Measurements from ENCODE around the gene ERC2.
A peak's percentile ranks its signal among the peaks of the same experiment; 100 is the strongest.

Gene ERC2

DNA sequence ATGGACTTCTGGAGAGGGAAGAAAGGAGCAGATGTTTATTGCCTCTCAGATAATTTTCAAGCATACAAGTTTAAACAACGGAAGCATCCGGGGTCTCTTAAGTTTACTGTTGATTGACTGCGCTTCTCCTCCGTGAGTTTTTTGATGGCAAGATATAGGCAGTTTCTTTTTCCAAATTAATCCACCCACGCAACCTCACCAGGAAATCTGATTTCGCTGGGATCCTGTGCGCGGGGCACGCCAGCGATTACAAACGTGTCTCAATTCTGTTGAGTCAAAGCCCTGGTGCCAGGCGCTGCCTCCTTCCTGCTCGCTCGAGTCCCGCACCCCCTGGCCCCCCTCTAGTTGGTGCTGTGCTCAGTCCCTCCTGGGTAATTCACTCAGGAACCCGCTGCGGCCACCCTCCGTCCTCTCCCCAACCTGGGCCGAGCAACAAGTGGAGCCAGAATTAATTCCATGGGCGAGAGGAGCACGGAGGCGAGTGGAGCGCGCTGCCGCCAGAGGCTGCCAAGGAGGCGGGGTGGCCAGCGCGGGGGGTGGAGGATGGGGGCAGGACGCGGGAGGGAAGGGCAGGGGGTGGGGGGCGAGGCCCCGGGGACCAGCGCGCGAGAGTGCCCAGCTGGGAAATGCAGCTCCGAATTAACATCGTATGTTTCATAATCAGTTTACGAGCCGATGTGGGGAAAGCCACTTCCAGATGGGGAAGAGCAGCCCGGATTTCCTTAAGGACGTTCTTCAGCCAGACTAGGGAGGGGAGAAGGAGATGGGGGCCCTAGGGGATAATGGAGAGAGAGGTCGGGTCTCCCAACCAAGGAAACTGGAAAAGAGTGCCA lies 987.1 kb downstream of the ERC2 start:
- DNase-seq: peak; percentile 17

DNA sequence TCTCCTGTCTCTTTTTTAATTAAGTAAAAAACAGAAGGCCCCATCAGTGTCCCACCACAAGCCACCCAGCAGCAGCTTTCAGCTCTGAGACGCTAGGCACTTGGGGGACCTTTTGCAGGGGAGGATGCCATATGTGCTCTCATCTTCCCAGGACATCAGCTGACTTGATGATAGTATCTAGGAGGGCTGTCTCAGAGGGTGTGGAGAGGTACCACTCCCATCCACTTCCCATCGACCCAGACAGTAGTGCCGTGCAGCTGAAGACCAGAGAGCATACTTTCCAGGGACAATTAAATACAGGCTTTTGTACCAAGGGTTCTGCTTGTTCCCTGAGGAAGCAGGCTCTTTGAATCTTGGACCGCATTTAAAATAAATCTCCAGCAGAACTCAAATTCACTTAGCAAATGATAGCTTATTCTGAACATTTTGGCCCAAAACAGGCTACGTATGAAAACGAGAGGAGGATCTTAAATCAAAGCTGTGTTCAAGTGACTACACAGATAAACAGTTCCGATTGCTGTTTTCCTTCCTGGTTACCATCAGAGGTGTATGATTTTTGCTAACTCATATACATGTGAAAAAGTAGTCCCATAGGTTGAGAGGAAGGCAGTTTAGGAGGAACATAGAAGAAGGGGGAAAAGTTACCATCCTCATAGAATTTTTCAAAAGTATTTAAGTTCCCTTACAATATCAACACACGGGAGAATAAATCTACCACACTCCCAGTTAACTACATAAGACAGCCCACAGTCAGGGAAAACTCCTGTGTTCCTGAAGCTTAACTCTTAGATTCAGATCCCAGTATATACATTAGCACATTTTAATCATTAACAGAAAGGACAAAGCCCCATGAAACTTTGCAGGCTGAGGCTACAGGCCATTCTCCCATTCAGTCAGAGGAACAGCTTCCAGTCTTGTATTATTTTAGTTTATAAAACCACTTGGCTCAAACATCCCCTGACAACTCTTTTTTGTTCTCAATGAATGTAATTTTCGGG lies 990.7 kb downstream of the ERC2 start:
- DNase-seq: peak; percentile 15

DNA sequence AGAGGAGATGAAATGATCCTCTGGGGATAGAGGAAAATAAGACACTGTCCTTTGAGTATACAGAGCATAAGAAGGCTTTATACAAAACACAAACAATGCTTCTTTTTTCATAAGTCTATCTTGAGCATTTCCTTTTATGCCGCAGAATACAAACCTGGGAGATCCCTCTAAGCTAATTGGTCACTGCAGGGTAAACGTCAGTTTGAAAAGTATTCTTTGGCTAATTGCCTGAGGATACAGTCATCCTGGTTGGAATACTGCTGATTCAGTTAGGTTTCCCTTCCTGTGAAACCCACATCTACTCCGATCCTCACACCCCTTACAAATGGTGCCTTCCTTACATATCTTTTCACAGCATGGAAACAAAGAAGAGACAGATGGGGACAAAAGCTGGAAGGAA lies 991.8 kb downstream of the ERC2 start:
- DNase-seq: peak; percentile 53

DNA sequence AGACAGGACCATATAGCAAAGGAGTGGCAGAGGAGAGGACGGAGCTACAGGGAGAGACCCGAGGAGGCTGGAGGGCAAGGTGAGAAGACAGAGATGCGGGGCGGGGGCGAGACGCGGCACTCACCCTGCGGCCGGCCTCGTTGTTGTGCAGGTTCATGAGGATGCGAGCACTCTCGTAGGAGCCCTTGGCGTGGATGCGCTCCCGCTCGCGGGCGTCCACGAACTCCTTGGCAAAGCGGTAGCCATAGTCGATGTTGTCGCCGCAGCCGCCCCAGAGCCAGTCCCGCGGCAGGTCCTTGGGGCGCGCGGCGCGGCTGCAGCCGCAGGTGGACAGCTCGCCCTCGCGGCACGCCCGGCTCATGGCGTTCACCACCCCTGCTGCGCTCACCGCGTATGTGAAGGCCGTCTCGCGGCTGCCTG lies 994.0 kb downstream of the ERC2 start:
- DNase-seq: no peak

DNA sequence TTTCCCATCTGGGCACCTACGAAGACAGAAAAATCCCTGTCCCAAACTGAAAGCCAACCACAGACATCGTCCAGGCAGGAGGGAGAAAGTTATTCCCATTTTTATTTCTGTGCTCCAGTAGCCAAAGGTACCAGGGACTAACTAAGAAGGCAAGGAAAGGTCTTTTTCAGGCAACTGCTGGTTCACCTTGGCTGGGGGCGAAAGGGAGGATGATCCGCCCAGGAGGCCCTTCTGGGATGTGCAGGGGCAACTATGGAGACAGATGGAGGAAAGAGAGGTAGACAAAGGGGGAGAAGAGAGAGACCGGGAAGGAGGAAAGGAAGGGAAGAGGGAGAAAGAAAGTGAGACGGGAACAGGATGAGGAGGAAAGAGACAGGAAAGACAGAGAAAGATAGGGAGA lies 994.5 kb downstream of the ERC2 start:
- DNase-seq: no peak

DNA sequence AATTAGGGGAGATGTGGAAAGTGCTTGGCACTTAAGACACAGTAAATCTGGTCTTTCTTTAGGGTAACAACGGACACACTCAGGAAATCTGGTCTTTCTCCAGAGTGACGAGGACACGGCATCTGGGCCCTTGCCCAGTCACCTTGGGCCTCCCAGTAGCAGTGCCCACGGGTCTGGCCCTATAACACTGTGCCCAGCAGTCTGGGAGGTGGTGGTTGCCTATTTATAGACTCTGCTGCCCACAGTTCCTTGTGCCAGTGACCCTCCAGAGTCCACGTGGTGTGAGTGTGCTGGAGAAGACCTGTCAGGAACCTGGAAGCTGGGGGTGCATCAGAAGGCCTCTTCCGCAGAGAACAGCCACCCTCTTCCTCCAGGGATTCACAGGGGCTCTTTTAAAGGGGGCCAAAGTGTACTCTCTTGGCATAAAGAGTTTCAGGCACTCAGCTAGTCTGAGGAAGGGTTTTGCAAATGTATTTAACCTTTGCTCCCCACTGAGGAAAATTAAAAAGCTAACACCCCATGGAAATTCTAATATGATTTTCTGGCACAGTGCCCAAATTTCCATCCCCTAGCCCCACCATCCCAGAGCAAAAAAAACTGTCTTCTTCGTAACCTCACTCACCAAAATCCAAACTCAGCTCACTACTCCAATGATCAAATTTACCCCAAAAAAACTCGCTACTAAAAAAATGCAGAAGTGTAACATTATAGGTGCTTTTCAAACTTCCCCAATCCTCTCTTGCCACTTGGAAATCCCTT lies 996.6 kb downstream of the ERC2 start:
- DNase-seq: no peak

DNA sequence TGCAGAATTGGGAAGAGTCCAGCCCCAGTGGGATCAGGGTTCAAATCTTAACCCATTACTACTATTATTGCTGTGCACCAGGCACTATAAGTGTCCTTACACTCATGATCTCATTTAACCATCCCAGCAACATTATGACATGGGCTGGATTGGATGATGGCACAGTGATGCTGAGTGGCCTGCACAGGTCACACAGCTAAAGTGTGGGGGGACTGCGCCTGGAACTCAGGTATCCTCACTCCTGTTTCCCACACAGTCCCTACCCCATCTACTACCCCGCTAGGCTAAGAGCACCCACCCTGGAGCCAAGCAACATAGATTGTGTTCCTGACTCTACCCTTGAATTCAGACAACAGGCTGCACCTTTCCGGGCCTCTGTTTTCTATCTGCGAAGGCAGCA lies 997.2 kb downstream of the ERC2 start:
- no peak for DNase-seq

DNA sequence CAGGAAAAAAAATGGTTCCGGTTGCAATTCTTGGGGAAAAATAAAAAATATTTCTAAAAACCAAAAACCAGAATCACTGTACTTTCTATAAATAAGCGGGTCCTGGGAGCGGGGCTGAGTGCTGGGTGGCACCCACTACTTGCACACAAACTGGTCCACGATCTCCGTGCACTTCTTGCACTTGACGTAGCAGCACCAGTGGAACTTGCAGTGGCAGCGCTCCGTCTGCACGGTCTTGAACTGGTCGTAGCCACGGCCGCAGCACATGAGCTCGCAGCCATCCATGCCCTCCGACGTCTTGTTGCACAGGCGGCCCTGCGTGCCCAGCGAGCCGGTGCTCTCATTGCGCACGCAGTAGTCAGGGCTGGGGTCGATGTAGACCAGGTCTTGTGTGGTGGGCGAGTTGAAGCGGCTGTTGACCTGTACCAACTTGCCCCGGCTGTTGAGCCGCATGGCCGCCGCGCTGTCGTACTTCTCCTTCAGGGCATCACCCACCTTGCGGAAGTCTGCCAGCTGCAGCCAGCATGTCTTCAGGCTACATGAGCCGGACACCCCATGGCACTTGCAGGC lies 998.2 kb downstream of the ERC2 start:
- DNase-seq: no peak

DNA sequence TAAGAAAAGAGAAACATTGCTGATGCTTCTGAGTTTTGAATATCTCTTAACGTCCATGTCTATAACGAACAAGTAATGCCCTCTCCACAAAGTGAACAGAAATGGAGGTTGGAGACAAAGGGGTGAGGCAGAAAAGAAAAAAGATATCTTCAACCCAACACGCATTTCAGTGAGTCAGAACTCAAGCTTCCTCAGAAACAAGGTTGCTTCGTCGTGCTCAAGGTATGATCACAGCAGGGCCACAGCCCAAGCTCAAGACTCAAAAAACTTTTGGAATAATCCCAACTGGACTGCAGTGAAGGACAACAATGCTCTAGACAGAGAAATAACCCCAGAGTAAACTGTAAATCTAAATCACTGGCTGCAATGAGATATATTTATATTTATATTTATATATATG lies 1000.0 kb downstream of the ERC2 start:
- no peak for DNase-seq

DNA sequence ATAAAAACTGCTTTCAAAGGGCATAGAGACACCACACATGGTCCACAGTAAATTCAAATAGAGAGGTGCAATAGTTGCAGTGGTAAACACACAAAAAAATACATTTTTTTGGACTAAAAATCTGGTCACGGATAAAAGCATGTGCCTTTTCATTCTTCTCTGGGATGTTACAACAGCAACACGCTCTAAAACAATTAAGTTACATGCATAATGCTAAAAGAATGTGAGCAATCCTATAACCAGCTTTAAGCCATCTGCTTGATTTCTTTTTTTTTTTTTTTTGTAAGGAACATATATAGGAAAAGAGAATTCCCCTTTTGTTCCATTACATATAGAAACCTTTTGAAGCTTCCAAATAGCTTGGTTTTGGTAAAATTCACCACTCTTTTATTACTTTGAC lies 1001.2 kb downstream of the ERC2 start:
- no peak for DNase-seq

DNA sequence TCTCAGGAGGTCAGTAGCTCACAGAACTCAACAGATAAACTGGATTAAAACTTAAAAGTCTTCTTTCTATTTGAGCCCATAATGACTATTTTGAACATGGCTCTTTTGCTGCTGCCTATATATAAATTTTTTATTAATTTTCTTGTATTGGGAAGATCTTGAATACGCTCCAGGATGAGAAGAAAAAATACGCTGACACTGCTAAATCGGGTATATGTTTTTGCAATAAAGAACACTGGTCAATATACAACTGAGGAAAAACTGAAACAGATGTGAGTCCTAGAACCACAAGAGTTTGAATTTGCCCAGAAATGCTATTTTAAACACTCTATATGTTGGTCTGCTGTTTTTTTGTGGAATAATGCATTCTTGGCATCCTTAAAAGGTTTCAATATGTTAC lies 1001.7 kb downstream of the ERC2 start:
- no peak for DNase-seq

DNA sequence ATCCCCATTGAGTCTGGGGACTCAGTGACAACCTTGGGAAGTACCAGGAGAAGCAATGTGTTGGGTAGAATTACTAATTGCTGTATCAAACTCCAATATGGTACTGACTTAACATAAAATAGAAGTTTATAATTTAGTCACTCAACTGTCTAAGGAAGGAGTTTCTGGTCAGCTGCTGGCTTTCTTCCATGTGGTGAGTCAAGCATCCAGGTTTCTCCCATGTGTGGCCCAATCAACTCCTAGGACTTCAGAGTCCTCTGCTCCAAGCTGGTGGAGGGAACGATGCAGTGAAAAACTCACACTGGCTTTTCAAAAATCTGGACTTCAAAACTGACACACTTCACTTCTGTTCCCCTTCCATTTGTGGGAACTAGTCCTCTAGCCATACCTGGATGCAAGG lies 1006.4 kb downstream of the ERC2 start:
- no peak for DNase-seq

DNA sequence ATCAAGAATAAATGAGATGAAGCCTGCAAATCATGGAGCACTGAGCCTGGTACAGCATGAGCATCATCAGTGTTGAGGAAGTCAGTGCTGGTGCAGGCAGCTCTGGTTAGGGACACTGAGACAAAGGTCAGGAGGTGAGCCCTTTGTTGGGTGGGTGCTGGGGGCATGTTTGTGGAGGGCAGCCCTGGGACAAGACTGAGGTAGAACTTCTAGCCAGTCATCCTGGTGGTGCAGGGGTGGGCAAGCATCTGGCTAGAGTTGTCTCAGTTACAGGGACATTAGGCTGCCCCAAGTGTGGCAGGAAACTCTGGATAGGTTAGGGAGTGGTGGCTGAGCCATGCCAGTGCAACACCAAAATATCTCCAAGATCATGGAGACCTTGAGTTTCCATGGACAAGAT lies 1008.4 kb downstream of the ERC2 start:
- no peak for DNase-seq

Measured in DMS79 treated with DMSO at 0.1 percent for 48 hours (cell line).